HG03354 (cell line): ENCODE measurements around the gene CWC25.
"Not testable (repeated sequence)": the region's sequence is repeated elsewhere in the genome, so short reads cannot be mapped to it uniquely, and the experiment has no call there.

Source experiments
- ATAC-seq: cut with Tn5 transposase; IDR thresholded peaks from one replicate; pipeline ENCODE4 v1.9.1; 2021; ENCODE audit warnings: mild to moderate bottlenecking; ENCODE audit not compliant: unreplicated experiment, poor library complexity, severe bottlenecking

Gene CWC25

GRCh38 chr17:38824899-38825761, at the start of gene CWC25:
Gene CWC25 (minus strand): TSS chr17:38825321. CDS start chr17:38825183, 138 bp downstream.
- peak; percentile 77 for ATAC-seq

GRCh38 chr17:38873640-38874380, 48.7 kb upstream of the CWC25 start:
- no peak for ATAC-seq

GRCh38 chr17:38872671-38873385, 47.7 kb upstream of the CWC25 start:
- ATAC-seq, result no peak

GRCh38 chr17:38872027-38872511, 46.9 kb upstream of the CWC25 start:
- ATAC-seq, result no peak

- no peak for ATAC-seq
Measured at GRCh38 chr17:38871247-38872015, 46.3 kb upstream of the CWC25 start.

GRCh38 chr17:38870259-38871165, 45.4 kb upstream of the CWC25 start:
- ATAC-seq, result peak; percentile 23

- peak; percentile 48 for ATAC-seq
Measured at GRCh38 chr17:38869526-38870258, 44.6 kb upstream of the CWC25 start, which contains the start of gene LASP1. Gene LASP1 (plus strand): TSS chr17:38870058. CDS start chr17:38870190, 132 bp downstream.

- ATAC-seq, result peak; percentile 44
Measured at GRCh38 chr17:38868817-38869525, 43.9 kb upstream of the CWC25 start.

GRCh38 chr17:38867968-38868816, 43.1 kb upstream of the CWC25 start:
- no peak for ATAC-seq

GRCh38 chr17:38867179-38867967, 42.3 kb upstream of the CWC25 start:
- no peak for ATAC-seq

GRCh38 chr17:38864636-38865398, 39.7 kb upstream of the CWC25 start:
- ATAC-seq, result no peak

- no peak for ATAC-seq
Measured at GRCh38 chr17:38861399-38861843, 36.3 kb upstream of the CWC25 start.

GRCh38 chr17:38857271-38857670, 32.1 kb upstream of the CWC25 start:
- no peak for ATAC-seq

GRCh38 chr17:38855101-38855714, 30.1 kb upstream of the CWC25 start:
- ATAC-seq, result not testable (repeated sequence)
